Measurements from ENCODE around the gene KLC3. TPM values are rescaled to one million over a fixed set of nuclear protein-coding genes. Genes with fewer than 3 reads are reported as not detected.

KLC3 gene
- total RNA-seq, 1 donor = not detected

GRCh38 chr19:45297674-45298073 lies 42.9 kb upstream of the KLC3 start:
- no peak overlapping the region for H3K4me3 ChIP-seq (ENCODE audit: low read depth, low read length)
- TF ChIP-seq, protein P1, sequence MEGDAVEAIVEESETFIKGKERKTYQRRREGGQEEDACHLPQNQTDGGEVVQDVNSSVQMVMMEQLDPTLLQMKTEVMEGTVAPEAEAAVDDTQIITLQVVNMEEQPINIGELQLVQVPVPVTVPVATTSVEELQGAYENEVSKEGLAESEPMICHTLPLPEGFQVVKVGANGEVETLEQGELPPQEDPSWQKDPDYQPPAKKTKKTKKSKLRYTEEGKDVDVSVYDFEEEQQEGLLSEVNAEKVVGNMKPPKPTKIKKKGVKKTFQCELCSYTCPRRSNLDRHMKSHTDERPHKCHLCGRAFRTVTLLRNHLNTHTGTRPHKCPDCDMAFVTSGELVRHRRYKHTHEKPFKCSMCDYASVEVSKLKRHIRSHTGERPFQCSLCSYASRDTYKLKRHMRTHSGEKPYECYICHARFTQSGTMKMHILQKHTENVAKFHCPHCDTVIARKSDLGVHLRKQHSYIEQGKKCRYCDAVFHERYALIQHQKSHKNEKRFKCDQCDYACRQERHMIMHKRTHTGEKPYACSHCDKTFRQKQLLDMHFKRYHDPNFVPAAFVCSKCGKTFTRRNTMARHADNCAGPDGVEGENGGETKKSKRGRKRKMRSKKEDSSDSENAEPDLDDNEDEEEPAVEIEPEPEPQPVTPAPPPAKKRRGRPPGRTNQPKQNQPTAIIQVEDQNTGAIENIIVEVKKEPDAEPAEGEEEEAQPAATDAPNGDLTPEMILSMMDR (IDR thresholded peaks at IDR 0.05; ENCODE audit: insufficient read depth, low read length) = no peak
- no peak for DNase-seq (ENCODE audit: low read depth)

- no peak overlapping the region for H3K4me3 ChIP-seq (ENCODE audit: low read depth, low read length)
- TF ChIP-seq, protein P1 (IDR thresholded peaks at IDR 0.05; ENCODE audit: insufficient read depth, low read length) = no peak
- DNase-seq (ENCODE audit: low read depth) = no peak
Observed at GRCh38 chr19:45298264-45298663, 42.3 kb upstream of the KLC3 start.

GRCh38 chr19:45299719-45300118 lies 40.8 kb upstream of the KLC3 start:
- TF ChIP-seq, protein P1 (IDR thresholded peaks at IDR 0.05; ENCODE audit: insufficient read depth, low read length) = no peak
- H3K4me3 ChIP-seq (ENCODE audit: low read depth, low read length) = no peak overlapping the region
- no peak for DNase-seq (ENCODE audit: low read depth)

DNA sequence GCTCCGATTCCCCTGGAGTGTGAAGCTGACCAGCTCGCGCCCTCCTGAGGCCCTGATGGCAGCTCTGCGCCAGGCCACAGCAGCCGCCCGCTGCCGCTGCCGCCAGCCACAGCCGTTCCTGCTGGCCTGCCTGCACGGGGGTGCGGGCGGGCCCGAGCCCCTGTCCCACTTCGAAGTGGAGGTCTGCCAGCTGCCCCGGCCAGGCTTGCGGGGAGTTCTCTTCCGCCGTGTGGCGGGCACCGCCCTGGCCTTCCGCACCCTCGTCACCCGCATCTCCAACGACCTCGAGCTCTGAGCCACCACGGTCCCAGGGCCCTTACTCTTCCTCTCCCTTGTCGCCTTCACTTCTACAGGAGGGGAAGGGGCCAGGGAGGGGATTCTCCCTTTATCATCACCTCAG lies 38.1 kb upstream of the KLC3 start:
- TF ChIP-seq, protein P1 (IDR thresholded peaks at IDR 0.05; ENCODE audit: insufficient read depth, low read length) = no peak
- H3K4me3 ChIP-seq (ENCODE audit: low read depth, low read length) = no peak overlapping the region
- DNase-seq (ENCODE audit: low read depth) = no peak

GRCh38 chr19:45303269-45304060 lies 37.1 kb upstream of the KLC3 start:
- TF ChIP-seq, protein P1 (IDR thresholded peaks at IDR 0.05; ENCODE audit: insufficient read depth, low read length) = no peak
- H3K4me3 ChIP-seq (ENCODE audit: low read depth, low read length) = no peak overlapping the region
- DNase-seq (ENCODE audit: low read depth) = no peak

GRCh38 chr19:45304141-45304926 lies 36.2 kb upstream of the KLC3 start:
- TF ChIP-seq, protein P1 (IDR thresholded peaks at IDR 0.05; ENCODE audit: insufficient read depth, low read length) = no peak
- DNase-seq (ENCODE audit: low read depth) = no peak
- no peak overlapping the region for H3K4me3 ChIP-seq (ENCODE audit: low read depth, low read length)
